ENCODE results near the gene TMEM179.

Gene TMEM179

GRCh38 chr14:104592785-104593184, 11.8 kb downstream of the TMEM179 start:
- no peak for DNase-seq (ENCODE audit: low read depth)
- H3K4me3 ChIP-seq (ENCODE audit: low read depth, low read length): no peak overlapping the region
- no peak for TF ChIP-seq CTCF (IDR thresholded peaks at IDR 0.05; ENCODE audit: low read depth, low read length, missing control alignments)

- no peak overlapping the region for H3K4me3 ChIP-seq (ENCODE audit: low read depth, low read length)
- TF ChIP-seq CTCF (IDR thresholded peaks at IDR 0.05; ENCODE audit: low read depth, low read length, missing control alignments): no peak
- no peak for DNase-seq (ENCODE audit: low read depth)
Measured at GRCh38 chr14:104592292-104592672, 12.3 kb downstream of the TMEM179 start.

- no peak for TF ChIP-seq CTCF (IDR thresholded peaks at IDR 0.05; ENCODE audit: low read depth, low read length, missing control alignments)
- no peak overlapping the region for H3K4me3 ChIP-seq (ENCODE audit: low read depth, low read length)
- DNase-seq (ENCODE audit: low read depth): no peak
Measured at GRCh38 chr14:104591506-104592291, 12.9 kb downstream of the TMEM179 start.

- H3K4me3 ChIP-seq (ENCODE audit: low read depth, low read length): no peak overlapping the region
- no peak for TF ChIP-seq CTCF (IDR thresholded peaks at IDR 0.05; ENCODE audit: low read depth, low read length, missing control alignments)
- DNase-seq (ENCODE audit: low read depth): no peak
Measured at GRCh38 chr14:104591031-104591430, 13.5 kb downstream of the TMEM179 start.

- no peak overlapping the region for H3K4me3 ChIP-seq (ENCODE audit: low read depth, low read length)
- no peak for DNase-seq (ENCODE audit: low read depth)
- no peak for TF ChIP-seq CTCF (IDR thresholded peaks at IDR 0.05; ENCODE audit: low read depth, low read length, missing control alignments)
Measured at GRCh38 chr14:104590240-104590965, 14.2 kb downstream of the TMEM179 start.

- no peak for TF ChIP-seq CTCF (IDR thresholded peaks at IDR 0.05; ENCODE audit: low read depth, low read length, missing control alignments)
- H3K4me3 ChIP-seq (ENCODE audit: low read depth, low read length): no peak overlapping the region
- no peak for DNase-seq (ENCODE audit: low read depth)
Measured at GRCh38 chr14:104589338-104590195, 15.0 kb downstream of the TMEM179 start.

Data from GM12864 (cell line).